Measurements from ENCODE around the gene EDN3.

EDN3 gene

GRCh38 chr20:59324521-59325141 lies 24.2 kb downstream of the EDN3 start:
- H2AFZ ChIP-seq (ENCODE audit: low read depth, low read length) = no peak overlapping the region
- no peak overlapping the region for H3K4me3 ChIP-seq (ENCODE audit: low read length)
- H3K79me2 ChIP-seq (ENCODE audit: low read length) = no peaks in the 10 kb centered on the region
- H3K27ac ChIP-seq (ENCODE audit: low read length) = no peak overlapping the region
- H3K9me3 ChIP-seq (ENCODE audit: insufficient read depth, low read length) = no peaks in the 10 kb centered on the region
- no peaks in the 10 kb centered on the region for H3K36me3 ChIP-seq (replicated peaks; ENCODE audit: low read depth, low read length)
- no peak for TF ChIP-seq EZH2phosphoT487 (IDR thresholded peaks at IDR 0.05; ENCODE audit: low read depth)
- H3K9ac ChIP-seq (ENCODE audit: low read length) = no peak overlapping the region
- no peak overlapping the region for H3K4me2 ChIP-seq (ENCODE audit: low read length)
- H3K4me1 ChIP-seq (ENCODE audit: low read length) = no peaks in the 10 kb centered on the region
- peaks cover 76% of the 10 kb centered on the region for H3K27me3 ChIP-seq (ENCODE audit: low read depth, low read length)
- H4K20me1 ChIP-seq (ENCODE audit: insufficient read depth, low read length) = no peaks in the 10 kb centered on the region

- H4K20me1 ChIP-seq (ENCODE audit: insufficient read depth, low read length) = no peaks in the 10 kb centered on the region
- TF ChIP-seq, protein P1, sequence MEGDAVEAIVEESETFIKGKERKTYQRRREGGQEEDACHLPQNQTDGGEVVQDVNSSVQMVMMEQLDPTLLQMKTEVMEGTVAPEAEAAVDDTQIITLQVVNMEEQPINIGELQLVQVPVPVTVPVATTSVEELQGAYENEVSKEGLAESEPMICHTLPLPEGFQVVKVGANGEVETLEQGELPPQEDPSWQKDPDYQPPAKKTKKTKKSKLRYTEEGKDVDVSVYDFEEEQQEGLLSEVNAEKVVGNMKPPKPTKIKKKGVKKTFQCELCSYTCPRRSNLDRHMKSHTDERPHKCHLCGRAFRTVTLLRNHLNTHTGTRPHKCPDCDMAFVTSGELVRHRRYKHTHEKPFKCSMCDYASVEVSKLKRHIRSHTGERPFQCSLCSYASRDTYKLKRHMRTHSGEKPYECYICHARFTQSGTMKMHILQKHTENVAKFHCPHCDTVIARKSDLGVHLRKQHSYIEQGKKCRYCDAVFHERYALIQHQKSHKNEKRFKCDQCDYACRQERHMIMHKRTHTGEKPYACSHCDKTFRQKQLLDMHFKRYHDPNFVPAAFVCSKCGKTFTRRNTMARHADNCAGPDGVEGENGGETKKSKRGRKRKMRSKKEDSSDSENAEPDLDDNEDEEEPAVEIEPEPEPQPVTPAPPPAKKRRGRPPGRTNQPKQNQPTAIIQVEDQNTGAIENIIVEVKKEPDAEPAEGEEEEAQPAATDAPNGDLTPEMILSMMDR (IDR thresholded peaks at IDR 0.05; ENCODE audit: low read depth, low read length) = no peak
- no peak for TF ChIP-seq EZH2phosphoT487 (IDR thresholded peaks at IDR 0.05; ENCODE audit: low read depth)
- no peaks in the 10 kb centered on the region for H3K4me1 ChIP-seq (ENCODE audit: low read length)
- H2AFZ ChIP-seq (ENCODE audit: low read depth, low read length) = no peak overlapping the region
- no peaks in the 10 kb centered on the region for H3K9me3 ChIP-seq (ENCODE audit: insufficient read depth, low read length)
- no peak overlapping the region for H3K4me2 ChIP-seq (ENCODE audit: low read length)
- no peaks in the 10 kb centered on the region for H3K79me2 ChIP-seq (ENCODE audit: low read length)
- no peaks in the 10 kb centered on the region for H3K36me3 ChIP-seq (replicated peaks; ENCODE audit: low read depth, low read length)
- no peak overlapping the region for H3K27ac ChIP-seq (ENCODE audit: low read length)
- H3K27me3 ChIP-seq (ENCODE audit: low read depth, low read length) = peaks cover 76% of the 10 kb centered on the region
- no peak overlapping the region for H3K4me3 ChIP-seq (ENCODE audit: low read length)
- H3K9ac ChIP-seq (ENCODE audit: low read length) = no peak overlapping the region
Observed at GRCh38 chr20:59325142-59325523, 24.7 kb downstream of the EDN3 start.

DNA sequence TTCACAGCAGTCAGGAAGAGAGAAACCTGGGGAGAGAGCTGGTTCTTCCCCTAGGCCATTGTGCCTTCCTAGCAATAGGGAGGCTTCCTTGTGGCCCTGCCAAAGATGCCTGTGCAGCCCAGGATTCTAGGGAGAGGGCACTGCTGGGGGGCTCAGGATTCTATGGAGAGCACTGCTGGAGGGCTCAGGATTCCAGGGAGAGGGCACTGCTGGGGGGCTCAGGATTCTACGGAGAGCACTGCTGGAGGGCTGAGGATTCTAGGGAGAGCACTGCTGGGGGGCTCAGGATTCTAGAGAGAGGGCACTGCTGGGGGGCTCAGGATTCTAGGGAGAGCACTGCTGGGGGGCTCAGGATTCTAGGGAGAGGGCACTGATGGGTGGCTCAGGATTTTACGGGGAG lies 25.8 kb downstream of the EDN3 start:
- Histone ChIP-seq H3K9me3 (ENCODE audit: insufficient read depth, low read length) (no peaks in the 10 kb centered on the region), H3K36me3 (replicated peaks; ENCODE audit: low read depth, low read length) (no peaks in the 10 kb centered on the region), H3K27me3 (ENCODE audit: low read depth, low read length) (peaks cover 77% of the 10 kb centered on the region), H3K4me2 (ENCODE audit: low read length) (no peak overlapping the region), H3K79me2 (ENCODE audit: low read length) (no peaks in the 10 kb centered on the region), H3K9ac (ENCODE audit: low read length) (no peak overlapping the region), H2AFZ (ENCODE audit: low read depth, low read length) (no peak overlapping the region), H4K20me1 (ENCODE audit: insufficient read depth, low read length) (no peaks in the 10 kb centered on the region), H3K4me1 (ENCODE audit: low read length) (no peaks in the 10 kb centered on the region), H3K4me3 (ENCODE audit: low read length) (no peak overlapping the region), H3K27ac (ENCODE audit: low read length) (no peak overlapping the region)
- TF ChIP-seq, protein P1 (IDR thresholded peaks at IDR 0.05; ENCODE audit: low read depth, low read length) = no peak
- TF ChIP-seq EZH2phosphoT487 (IDR thresholded peaks at IDR 0.05; ENCODE audit: low read depth) = no peak

DNA sequence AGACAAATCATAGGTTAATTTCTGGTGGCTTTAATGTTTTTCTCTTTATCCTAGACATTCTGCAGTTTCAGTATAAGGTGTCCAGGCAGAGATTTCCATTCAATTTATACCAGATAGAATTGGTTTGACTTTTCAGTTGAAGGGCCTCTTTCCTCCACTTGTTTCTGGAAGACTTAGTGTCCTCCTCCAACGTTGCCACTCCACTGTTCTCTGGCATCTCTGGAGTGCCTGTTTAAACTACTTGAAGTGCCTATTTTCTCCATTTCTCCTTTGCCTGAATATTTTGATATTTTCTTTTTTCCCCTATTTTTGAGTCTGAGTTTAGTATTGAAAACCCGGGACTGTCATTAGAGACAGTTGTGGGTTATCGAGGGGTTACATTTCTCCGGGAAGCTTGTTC lies 27.7 kb downstream of the EDN3 start:
- no peak overlapping the region for H3K4me2 ChIP-seq (ENCODE audit: low read length)
- H3K9me3 ChIP-seq (ENCODE audit: insufficient read depth, low read length) = no peaks in the 10 kb centered on the region
- H3K27me3 ChIP-seq (ENCODE audit: low read depth, low read length) = peaks cover 73% of the 10 kb centered on the region
- no peaks in the 10 kb centered on the region for H3K36me3 ChIP-seq (replicated peaks; ENCODE audit: low read depth, low read length)
- no peak overlapping the region for H3K9ac ChIP-seq (ENCODE audit: low read length)
- no peak overlapping the region for H2AFZ ChIP-seq (ENCODE audit: low read depth, low read length)
- no peaks in the 10 kb centered on the region for H3K79me2 ChIP-seq (ENCODE audit: low read length)
- H3K4me3 ChIP-seq (ENCODE audit: low read length) = no peak overlapping the region
- TF ChIP-seq, protein P1 (IDR thresholded peaks at IDR 0.05; ENCODE audit: low read depth, low read length) = no peak
- TF ChIP-seq EZH2phosphoT487 (IDR thresholded peaks at IDR 0.05; ENCODE audit: low read depth) = no peak
- H3K4me1 ChIP-seq (ENCODE audit: low read length) = no peaks in the 10 kb centered on the region
- H3K27ac ChIP-seq (ENCODE audit: low read length) = no peak overlapping the region
- H4K20me1 ChIP-seq (ENCODE audit: insufficient read depth, low read length) = no peaks in the 10 kb centered on the region

All from OCI-LY3 (cell line).